ENCODE data around the gene FUBP3.
"Not testable (repeated sequence)": the region's sequence is repeated elsewhere in the genome, so short reads cannot be mapped to it uniquely, and the experiment has no call there.

FUBP3 gene

GRCh38 chr9:130556396-130557076 lies 22.8 kb upstream of the FUBP3 start:
- DNase-seq (ENCODE audit: low read depth) = no peak

- DNase-seq (ENCODE audit: low read depth) = no peak
Observed at GRCh38 chr9:130557077-130557468, 22.3 kb upstream of the FUBP3 start.

- no peak for DNase-seq (ENCODE audit: low read depth)
Observed at GRCh38 chr9:130561056-130561455, 18.3 kb upstream of the FUBP3 start.

GRCh38 chr9:130562525-130562924 lies 16.9 kb upstream of the FUBP3 start:
- not testable (repeated sequence) for DNase-seq (ENCODE audit: low read depth)

- no peak for DNase-seq (ENCODE audit: low read depth)
Observed at GRCh38 chr9:130563797-130564196, 15.6 kb upstream of the FUBP3 start.

- DNase-seq (ENCODE audit: low read depth) = no peak
Observed at GRCh38 chr9:130565792-130566191, 13.6 kb upstream of the FUBP3 start.

GRCh38 chr9:130570208-130570607 lies 9.2 kb upstream of the FUBP3 start:
- no peak for DNase-seq (ENCODE audit: low read depth)

GRCh38 chr9:130575514-130575913 lies 3.9 kb upstream of the FUBP3 start:
- DNase-seq (ENCODE audit: low read depth) = no peak

GRCh38 chr9:130576176-130576575 lies 3.2 kb upstream of the FUBP3 start:
- no peak for DNase-seq (ENCODE audit: low read depth)

- no peak for DNase-seq (ENCODE audit: low read depth)
Observed at GRCh38 chr9:130579738-130580463, 524 bp downstream of the FUBP3 start.

GRCh38 chr9:130581766-130582165 lies 2.4 kb downstream of the FUBP3 start:
- DNase-seq (ENCODE audit: low read depth) = no peak

- no peak for DNase-seq (ENCODE audit: low read depth)
Observed at GRCh38 chr9:130583271-130583670, 3.9 kb downstream of the FUBP3 start.

- DNase-seq (ENCODE audit: low read depth) = no peak
Observed at GRCh38 chr9:130587921-130588320, 8.5 kb downstream of the FUBP3 start.

- DNase-seq (ENCODE audit: low read depth) = no peak
Observed at GRCh38 chr9:130588416-130588815, 9.0 kb downstream of the FUBP3 start.

GRCh38 chr9:130589754-130590153 lies 10.4 kb downstream of the FUBP3 start:
- DNase-seq (ENCODE audit: low read depth) = no peak

- no peak for DNase-seq (ENCODE audit: low read depth)
Observed at GRCh38 chr9:130590305-130590704, 10.9 kb downstream of the FUBP3 start.

- DNase-seq (ENCODE audit: low read depth) = no peak
Observed at GRCh38 chr9:130593020-130593419, 13.6 kb downstream of the FUBP3 start.

- DNase-seq (ENCODE audit: low read depth) = no peak
Observed at GRCh38 chr9:130597228-130597627, 17.9 kb downstream of the FUBP3 start.

- no peak for DNase-seq (ENCODE audit: low read depth)
Observed at GRCh38 chr9:130598188-130598587, 18.8 kb downstream of the FUBP3 start.

GRCh38 chr9:130599625-130600024 lies 20.2 kb downstream of the FUBP3 start:
- no peak for DNase-seq (ENCODE audit: low read depth)

- DNase-seq (ENCODE audit: low read depth) = no peak
Observed at GRCh38 chr9:130601100-130601499, 21.7 kb downstream of the FUBP3 start.

GRCh38 chr9:130604295-130604694 lies 24.9 kb downstream of the FUBP3 start:
- DNase-seq (ENCODE audit: low read depth) = no peak

- DNase-seq (ENCODE audit: low read depth) = no peak
Observed at GRCh38 chr9:130606887-130607600, 27.7 kb downstream of the FUBP3 start.

All from CMK (cell line).